GM23248 (cell line): ENCODE measurements around the gene SULF2.

ENCODE experiments used
- EZH2 ChIP-seq: fragments of 200-600 bp; sonication (generic); IDR thresholded peaks from 2 replicates; pipeline ENCODE4 v1.6.1; 2018; ENCODE audit warnings: antibody characterized with exemption, mild to moderate bottlenecking; ENCODE audit not compliant: insufficient read depth, poor library complexity, severe bottlenecking
- EZH2phosphoT487 ChIP-seq: fragments of 200-600 bp; sonication (generic); IDR thresholded peaks from 2 replicates; pipeline ENCODE4 v1.6.1; 2018; ENCODE audit warnings: antibody characterized with exemption, moderate library complexity, mild to moderate bottlenecking, low read depth; ENCODE audit not compliant: insufficient read depth

GRCh38 chr20:47789764-47790579, 4.7 kb upstream of the SULF2 start:
- TF ChIP-seq EZH2phosphoT487 (peak; percentile 75; the same call in 1 of the 2 replicates), EZH2 (no peak)
